HG02798 (cell line): ENCODE results near the gene ST7.
"Not testable (repeated sequence)": the region's sequence is repeated elsewhere in the genome, so short reads cannot be mapped to it uniquely, and the experiment has no call there.

ENCODE experiments used
- ATAC-seq: cut with Tn5 transposase; IDR thresholded peaks from one replicate; pipeline ENCODE4 v1.9.1; 2021; ENCODE audit warnings: mild to moderate bottlenecking; ENCODE audit not compliant: unreplicated experiment, poor library complexity

Gene ST7

DNA sequence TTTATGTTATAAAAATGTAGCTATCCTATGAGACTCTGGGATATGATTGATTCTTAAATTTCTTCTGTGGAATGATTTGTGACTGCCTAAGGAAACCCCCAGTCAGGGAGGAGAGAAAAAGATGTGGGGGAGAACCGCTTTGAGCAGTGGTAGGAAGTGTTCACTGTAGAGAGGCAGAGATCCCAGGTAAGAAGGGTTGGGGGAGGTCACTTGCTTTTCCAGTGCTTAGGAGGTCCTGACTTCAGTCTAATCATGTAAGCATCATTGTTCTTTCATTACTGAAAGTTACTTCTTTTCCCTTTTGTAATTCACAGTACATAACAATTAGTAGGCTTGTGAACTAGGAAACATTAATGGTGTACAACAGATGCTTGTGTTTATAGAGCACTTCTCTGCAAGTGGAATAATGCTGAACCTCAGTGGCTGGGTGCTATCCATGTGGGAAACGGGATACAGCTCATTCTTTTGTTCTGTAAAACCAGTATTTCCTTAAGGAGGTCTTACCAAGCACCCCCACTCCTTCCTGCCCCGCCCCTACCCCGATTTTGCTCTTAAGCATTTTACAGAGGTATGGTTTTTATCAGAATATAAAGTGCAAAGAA lies 165.4 kb downstream of the ST7 start:
- no peak for ATAC-seq

GRCh38 chr7:117119192-117119924 lies 166.1 kb downstream of the ST7 start:
- ATAC-seq = no peak

DNA sequence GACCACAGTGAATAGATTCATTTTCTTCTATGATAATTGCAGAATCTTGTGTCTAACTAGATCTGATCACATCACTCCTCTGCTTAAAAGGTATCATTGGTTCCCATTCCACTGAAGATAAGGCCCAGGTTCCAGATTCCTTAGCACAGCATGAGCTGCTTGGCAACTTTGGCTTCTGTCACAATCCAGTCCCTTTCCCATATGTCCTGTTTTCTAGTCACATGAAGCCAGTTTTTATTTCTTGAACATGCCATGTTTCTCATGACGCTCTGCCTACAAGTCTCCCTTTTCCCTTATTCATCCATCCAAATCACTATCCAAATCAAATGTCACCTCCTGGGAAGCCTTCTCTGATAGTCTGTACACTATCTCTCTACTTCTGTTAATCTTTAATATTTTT lies 167.0 kb downstream of the ST7 start:
- not testable (repeated sequence) for ATAC-seq

DNA sequence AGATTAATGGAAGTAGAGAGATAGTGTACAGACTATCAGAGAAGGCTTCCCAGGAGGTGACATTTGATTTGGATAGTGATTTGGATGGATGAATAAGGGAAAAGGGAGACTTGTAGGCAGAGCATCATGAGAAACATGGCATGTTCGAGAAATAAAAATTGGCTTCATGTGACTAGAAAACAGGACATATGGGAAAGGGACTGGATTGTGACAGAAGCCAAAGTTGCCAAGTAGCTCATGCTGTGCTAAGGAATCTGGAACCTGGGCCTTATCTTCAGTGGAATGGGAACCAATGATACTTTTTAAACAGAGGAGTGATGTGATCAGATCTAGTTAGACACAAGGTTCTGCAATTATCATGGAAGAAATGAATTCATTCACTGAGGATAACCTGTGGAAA lies 168.7 kb downstream of the ST7 start:
- not testable (repeated sequence) for ATAC-seq

GRCh38 chr7:117122536-117122935 lies 169.2 kb downstream of the ST7 start:
- no peak for ATAC-seq

GRCh38 chr7:117123311-117123926 lies 170.1 kb downstream of the ST7 start:
- ATAC-seq = no peak

DNA sequence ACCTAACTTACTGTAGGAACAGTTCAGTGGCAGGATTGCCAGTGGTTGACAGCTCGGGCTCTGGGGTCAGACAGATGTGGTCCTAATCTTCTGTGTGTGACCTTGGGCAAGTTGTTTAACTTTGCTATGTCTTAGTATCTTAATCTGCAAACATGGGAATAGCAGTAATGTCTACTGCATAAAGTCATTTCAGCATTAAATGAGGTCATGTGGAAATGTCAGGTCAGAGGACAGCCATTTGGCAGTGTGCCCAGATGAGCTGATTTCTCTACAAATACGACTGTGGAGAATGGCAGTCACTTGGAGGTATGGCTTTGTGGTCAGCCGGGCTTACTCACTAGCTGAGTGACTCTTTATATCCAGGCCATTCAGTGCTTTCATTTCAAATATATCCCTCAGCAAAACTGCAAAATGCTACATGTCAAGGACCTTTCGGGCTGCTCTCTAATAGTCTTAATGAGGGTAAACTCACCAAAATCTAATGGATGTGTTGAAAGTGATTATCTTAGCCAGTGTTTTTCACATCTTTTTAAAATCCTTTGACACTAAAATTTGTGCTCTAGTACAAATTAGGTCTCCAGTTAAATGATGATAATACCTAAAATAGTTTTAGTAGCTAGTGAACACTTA lies 171.4 kb downstream of the ST7 start:
- ATAC-seq = peak; percentile 77

DNA sequence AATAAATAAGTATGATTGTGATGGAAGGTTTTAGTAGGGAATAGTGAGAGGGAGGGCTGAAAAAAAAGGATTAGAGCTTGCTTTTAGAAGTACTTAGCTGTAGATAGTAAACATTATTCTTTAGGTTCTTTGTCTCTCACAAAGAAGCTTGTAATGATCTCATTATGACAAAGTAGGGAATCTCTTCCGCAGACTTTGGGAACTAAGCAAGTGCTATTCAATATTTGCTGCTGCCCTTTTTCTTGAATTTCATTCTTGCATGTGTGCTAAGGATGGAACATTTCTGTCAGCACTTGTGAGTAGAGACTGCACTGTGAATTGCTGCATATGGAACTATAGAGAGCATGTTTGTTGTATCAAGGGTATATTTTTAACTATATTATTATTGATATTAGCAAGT lies 173.4 kb downstream of the ST7 start:
- no peak for ATAC-seq

GRCh38 chr7:117127585-117128168 lies 174.4 kb downstream of the ST7 start:
- peak; percentile 67 for ATAC-seq

DNA sequence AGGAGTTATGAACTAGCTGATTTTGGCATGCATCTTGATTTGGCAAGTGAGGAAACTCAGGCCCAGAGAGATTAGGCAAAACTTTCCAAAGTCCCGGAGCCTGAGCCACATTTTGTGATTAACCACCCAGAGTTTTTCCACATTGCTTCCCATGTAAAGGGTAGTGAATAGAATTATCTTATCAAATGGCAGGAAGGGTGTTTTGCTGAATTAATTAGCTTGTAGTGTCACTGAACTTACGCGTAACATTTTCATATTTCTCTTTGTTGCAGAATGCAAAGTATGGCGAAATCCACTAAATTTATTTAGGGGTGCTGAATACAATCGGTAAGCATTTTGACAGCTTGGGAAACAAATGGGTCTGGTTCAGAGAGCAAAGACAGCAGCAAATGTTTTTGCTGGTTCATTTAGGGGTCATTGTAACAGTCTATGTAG lies 176.2 kb downstream of the ST7 start:
- no peak for ATAC-seq

GRCh38 chr7:117130262-117130661 lies 177.0 kb downstream of the ST7 start:
- ATAC-seq = no peak

GRCh38 chr7:117132321-117133120 lies 179.2 kb downstream of the ST7 start:
- ATAC-seq = no peak

DNA sequence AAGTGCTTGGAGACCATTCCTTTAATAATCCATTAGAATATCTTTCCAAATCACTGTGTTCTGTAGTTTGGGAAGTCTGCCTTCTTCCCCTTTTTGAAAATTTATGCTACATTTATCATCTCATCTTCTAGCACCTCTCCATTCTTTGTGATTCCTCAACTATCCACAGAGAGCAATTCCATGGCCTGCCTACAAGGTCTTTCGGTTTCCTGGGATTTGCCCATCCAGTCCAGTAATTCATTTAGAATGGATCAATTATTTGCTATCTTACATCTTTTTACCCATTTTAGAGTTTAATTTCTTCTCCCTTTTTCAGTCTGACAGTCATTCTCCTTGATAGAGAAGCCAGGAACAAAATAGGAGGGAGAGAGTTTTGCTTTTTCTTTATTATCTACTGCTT lies 179.8 kb downstream of the ST7 start:
- no peak for ATAC-seq

GRCh38 chr7:117134411-117134810 lies 181.1 kb downstream of the ST7 start:
- ATAC-seq = no peak

DNA sequence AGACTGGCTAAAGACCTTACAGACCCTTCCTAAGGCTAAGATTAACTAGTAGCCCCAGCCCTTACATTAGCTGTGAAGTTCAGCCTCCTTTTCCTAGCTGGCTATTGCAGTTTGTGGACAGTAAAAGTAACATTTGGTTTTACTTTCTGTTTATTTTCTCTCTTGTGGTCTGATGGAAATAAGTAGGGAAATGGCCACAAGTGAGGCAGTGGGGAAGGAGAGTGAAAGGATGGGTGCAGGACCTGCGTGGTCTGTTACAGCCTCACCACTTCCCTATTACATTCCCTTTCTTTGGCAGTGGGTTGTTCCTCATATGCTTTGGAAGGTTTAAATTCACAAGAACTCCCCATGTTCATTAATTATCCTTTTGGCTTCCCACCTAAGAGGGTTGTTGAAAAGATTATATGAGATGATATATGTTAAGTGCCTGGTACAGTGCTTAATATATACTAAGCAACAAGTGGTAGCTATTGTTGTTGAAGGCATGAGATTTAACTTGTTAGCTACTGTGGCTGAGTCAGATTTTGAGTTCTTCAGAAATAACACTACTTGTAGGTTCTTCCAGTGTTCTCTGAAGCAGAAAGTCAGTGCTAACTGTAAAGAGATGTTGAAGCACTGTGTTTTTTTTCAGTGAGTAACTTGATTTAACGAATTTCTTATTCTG lies 181.7 kb downstream of the ST7 start:
- ATAC-seq = no peak

DNA sequence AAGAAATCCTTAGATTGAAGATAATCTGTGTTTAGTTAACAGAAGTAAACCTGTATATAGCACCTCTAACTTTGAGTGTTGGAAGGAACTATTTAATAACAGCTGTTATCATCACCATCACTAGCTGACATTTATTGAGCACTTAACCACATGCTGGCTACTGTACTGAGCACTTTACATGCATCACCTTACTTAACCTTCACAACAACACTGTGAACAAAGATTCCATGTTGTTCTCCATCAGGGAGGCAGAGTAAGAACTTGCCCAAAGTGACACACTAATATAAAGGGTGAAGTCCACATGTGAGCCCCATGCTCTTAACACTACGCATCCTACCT lies 182.2 kb downstream of the ST7 start:
- ATAC-seq = no peak

GRCh38 chr7:117137868-117138267 lies 184.6 kb downstream of the ST7 start:
- no peak for ATAC-seq

DNA sequence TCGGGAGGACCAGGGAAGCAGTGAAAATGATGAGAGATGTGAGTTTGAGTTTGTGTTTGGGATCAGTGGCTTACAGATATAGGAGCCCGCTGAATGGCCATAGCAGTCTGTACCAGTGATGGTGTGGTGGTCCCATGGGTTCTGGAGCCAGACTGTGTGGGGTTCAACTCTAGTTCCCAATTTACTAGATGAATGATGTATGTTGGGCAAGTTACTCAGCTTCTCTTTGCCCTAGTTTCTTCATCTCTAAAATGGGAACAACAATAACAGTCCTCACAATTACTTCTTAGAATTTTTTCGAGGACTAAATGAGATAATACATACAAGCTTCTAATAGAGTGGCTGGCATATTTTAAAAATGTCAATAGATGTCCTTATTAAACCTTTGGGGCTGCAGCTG lies 185.2 kb downstream of the ST7 start:
- no peak for ATAC-seq

DNA sequence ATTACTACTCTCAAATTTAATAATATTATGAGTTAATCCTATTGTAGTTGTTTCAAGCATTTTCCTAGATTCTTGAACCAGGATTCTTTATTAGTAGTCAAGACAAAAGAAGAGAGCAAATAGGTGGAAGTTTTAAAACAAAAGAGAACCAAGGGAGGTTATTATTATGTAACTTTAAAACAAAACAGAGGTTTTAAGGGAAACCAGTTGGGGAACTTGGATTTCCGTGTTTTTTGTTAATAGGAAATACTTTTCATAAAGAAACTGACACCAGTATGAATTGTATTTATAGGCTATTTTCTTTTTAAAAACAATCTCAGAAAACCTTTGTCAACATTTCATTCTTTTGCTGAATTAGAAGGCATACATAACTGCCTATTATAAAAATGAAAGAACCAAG lies 185.7 kb downstream of the ST7 start:
- ATAC-seq = no peak
